Loucy (cell line): ENCODE results near the gene NAALADL1.

Source experiments
- H2AFZ ChIP-seq: fragments of 200-600 bp; sonication (generic); 2 replicates; pipeline ENCODE4 v1.6.0; 2016; ENCODE audit warnings: antibody characterized with exemption, mild to moderate bottlenecking, low read length, moderate library complexity
- H3F3A ChIP-seq: fragments of 200-600 bp; 2 replicates; pipeline ENCODE4 v1.6.0; 2016; ENCODE audit warnings: antibody characterized with exemption, low read depth, mild to moderate bottlenecking
- H3K27me3 ChIP-seq: fragments of 200-600 bp; sonication (generic); 2 replicates; pipeline ENCODE4 v1.6.1; 2014; ENCODE audit warnings: low read length, mild to moderate bottlenecking; ENCODE audit not compliant: insufficient read depth, poor library complexity, severe bottlenecking
- H3K36me3 ChIP-seq: fragments of 200-600 bp; sonication (generic); 2 replicates; pipeline ENCODE4 v1.6.1; 2016; ENCODE audit warnings: low read length; ENCODE audit not compliant: insufficient read depth
- H3K4me1 ChIP-seq: fragments of 200-600 bp; sonication (generic); 2 replicates; pipeline ENCODE4 v1.5.1; 2014; ENCODE audit warnings: low read length, mild to moderate bottlenecking; ENCODE audit not compliant: insufficient read depth, poor library complexity, severe bottlenecking
- H3K4me2 ChIP-seq: fragments of 200-600 bp; sonication (generic); 2 replicates; pipeline ENCODE4 v1.6.0; 2014; ENCODE audit warnings: antibody characterized with exemption, low read length, low read depth, mild to moderate bottlenecking; ENCODE audit not compliant: poor library complexity, severe bottlenecking
- H3K4me3 ChIP-seq: fragments of 200-600 bp; sonication (generic); 2 replicates; pipeline ENCODE4 v1.5.1; 2014; ENCODE audit warnings: low read length, mild to moderate bottlenecking, mixed read lengths; ENCODE audit not compliant: poor library complexity, severe bottlenecking
- H3K79me2 ChIP-seq: fragments of 200-600 bp; sonication (generic); 2 replicates; pipeline ENCODE4 v1.6.1; 2014; ENCODE audit warnings: low read length; ENCODE audit not compliant: insufficient read depth
- H3K9ac ChIP-seq: fragments of 200-600 bp; sonication (generic); 2 replicates; pipeline ENCODE4 v1.6.0; 2014; ENCODE audit warnings: mild to moderate bottlenecking, low read depth, low read length, moderate library complexity; ENCODE audit not compliant: poor library complexity, severe bottlenecking
- H3K9me2 ChIP-seq: fragments of 200-600 bp; sonication (generic); replicated peaks from 2 replicates; pipeline ENCODE4 v1.6.1; 2016; ENCODE audit warnings: low read depth, low read length, mixed read lengths
- H3K9me3 ChIP-seq: fragments of 200-600 bp; sonication (generic); 2 replicates; pipeline ENCODE4 v1.6.1; 2014; ENCODE audit warnings: mild to moderate bottlenecking, antibody characterized with exemption, low read length, low read depth; ENCODE audit not compliant: insufficient read depth
- H4K20me1 ChIP-seq: fragments of 200-600 bp; sonication (generic); 2 replicates; pipeline ENCODE4 v1.6.0; 2014; ENCODE audit warnings: antibody characterized with exemption, low read length, mild to moderate bottlenecking; ENCODE audit not compliant: insufficient read depth, poor library complexity, severe bottlenecking
- CTCF ChIP-seq: fragments of 200-600 bp; sonication (generic); conservative IDR thresholded peaks from 2 replicates; pipeline ENCODE4 v1.5.1; 2014; ENCODE audit warnings: mild to moderate bottlenecking, antibody characterized with exemption, low read length
- EZH2phosphoT487 ChIP-seq: fragments of 200-600 bp; IDR thresholded peaks from 2 replicates; pipeline ENCODE4 v1.6.1; 2018; ENCODE audit warnings: antibody characterized with exemption, mild to moderate bottlenecking, moderate library complexity, borderline replicate concordance

Gene NAALADL1

GRCh38 chr11:65066315-65066714 is 8.0 kb upstream of the NAALADL1 start:
- Histone ChIP-seq H3K79me2 (no peaks in the 10 kb centered on the region), H3K27me3 (no peaks in the 10 kb centered on the region), H3K4me3 (no peak overlapping the region), H4K20me1 (no peaks in the 10 kb centered on the region), H3K4me2 (no peak overlapping the region), H3K36me3 (no peaks in the 10 kb centered on the region), H3K9me2 (no peaks in the 10 kb centered on the region), H2AFZ (no peak overlapping the region), H3K9ac (no peak overlapping the region), H3K4me1 (no peaks in the 10 kb centered on the region), H3K9me3 (no peaks in the 10 kb centered on the region), H3F3A (no peaks in the 10 kb centered on the region)
- TF ChIP-seq CTCF: no peak
- no peak for TF ChIP-seq EZH2phosphoT487

GRCh38 chr11:65065851-65066250 is 7.5 kb upstream of the NAALADL1 start:
- Histone ChIP-seq H3K36me3 (no peaks in the 10 kb centered on the region), H3K9ac (no peak overlapping the region), H3F3A (no peaks in the 10 kb centered on the region), H3K4me3 (no peak overlapping the region), H3K9me2 (no peaks in the 10 kb centered on the region), H3K4me2 (no peak overlapping the region), H2AFZ (no peak overlapping the region), H3K79me2 (no peaks in the 10 kb centered on the region), H3K4me1 (no peaks in the 10 kb centered on the region), H4K20me1 (no peaks in the 10 kb centered on the region), H3K9me3 (no peaks in the 10 kb centered on the region), H3K27me3 (no peaks in the 10 kb centered on the region)
- TF ChIP-seq CTCF (no peak), EZH2phosphoT487 (no peak)

GRCh38 chr11:65064847-65065240 is 6.5 kb upstream of the NAALADL1 start:
- TF ChIP-seq EZH2phosphoT487 (no peak), CTCF (no peak)
- H3K9ac ChIP-seq: no peak overlapping the region
- no peak overlapping the region for H2AFZ ChIP-seq
- no peak overlapping the region for H3K4me3 ChIP-seq
- H3K4me2 ChIP-seq: no peak overlapping the region
- H3K79me2 ChIP-seq: no peaks in the 10 kb centered on the region
- no peaks in the 10 kb centered on the region for H3K9me2 ChIP-seq
- no peaks in the 10 kb centered on the region for H3F3A ChIP-seq
- H3K9me3 ChIP-seq: no peaks in the 10 kb centered on the region
- H3K4me1 ChIP-seq: no peaks in the 10 kb centered on the region
- H3K36me3 ChIP-seq: no peaks in the 10 kb centered on the region
- H3K27me3 ChIP-seq: no peaks in the 10 kb centered on the region
- H4K20me1 ChIP-seq: no peaks in the 10 kb centered on the region
